ENCODE data around the gene PTPRM.

Gene PTPRM

GRCh38 chr18:7872569-7872968, 305.5 kb downstream of the PTPRM start:
- no peak; the same call in 1 of the 2 replicates for TF ChIP-seq CTCF (conservative IDR thresholded peaks at IDR 0.05; ENCODE audit: low read length)
- TF ChIP-seq EZH2phosphoT487 (IDR thresholded peaks at IDR 0.05; ENCODE audit: borderline replicate concordance): no peak
- Histone ChIP-seq H3F3A (ENCODE audit: low read depth) (no peaks in the 10 kb centered on the region), H4K20me1 (ENCODE audit: insufficient read depth, low read length, poor library complexity, severe bottlenecking) (no peaks in the 10 kb centered on the region), H3K4me3 (ENCODE audit: low read length, poor library complexity, severe bottlenecking) (no peak overlapping the region), H3K36me3 (ENCODE audit: insufficient read depth, low read length) (no peaks in the 10 kb centered on the region), H3K9me3 (ENCODE audit: insufficient read depth, low read depth, low read length) (no peaks in the 10 kb centered on the region), H3K4me1 (ENCODE audit: insufficient read depth, low read length, poor library complexity, severe bottlenecking) (no peaks in the 10 kb centered on the region), H3K4me2 (ENCODE audit: low read depth, low read length, poor library complexity, severe bottlenecking) (no peak overlapping the region), H3K9ac (ENCODE audit: low read depth, low read length, poor library complexity, severe bottlenecking) (no peak overlapping the region), H3K9me2 (replicated peaks; ENCODE audit: low read depth, low read length) (no peaks in the 10 kb centered on the region), H3K27me3 (ENCODE audit: insufficient read depth, low read length, poor library complexity, severe bottlenecking) (no peaks in the 10 kb centered on the region), H2AFZ (ENCODE audit: low read length) (no peak overlapping the region), H3K79me2 (ENCODE audit: insufficient read depth, low read length) (no peaks in the 10 kb centered on the region)

- TF ChIP-seq CTCF (conservative IDR thresholded peaks at IDR 0.05; ENCODE audit: low read length) (no peak), EZH2phosphoT487 (IDR thresholded peaks at IDR 0.05; ENCODE audit: borderline replicate concordance) (no peak)
- Histone ChIP-seq H3K4me1 (ENCODE audit: insufficient read depth, low read length, poor library complexity, severe bottlenecking) (no peaks in the 10 kb centered on the region), H3K9me3 (ENCODE audit: insufficient read depth, low read depth, low read length) (no peaks in the 10 kb centered on the region), H3F3A (ENCODE audit: low read depth) (no peaks in the 10 kb centered on the region), H4K20me1 (ENCODE audit: insufficient read depth, low read length, poor library complexity, severe bottlenecking) (no peaks in the 10 kb centered on the region), H3K79me2 (ENCODE audit: insufficient read depth, low read length) (no peaks in the 10 kb centered on the region), H3K9me2 (replicated peaks; ENCODE audit: low read depth, low read length) (no peaks in the 10 kb centered on the region), H3K4me2 (ENCODE audit: low read depth, low read length, poor library complexity, severe bottlenecking) (no peak overlapping the region), H3K9ac (ENCODE audit: low read depth, low read length, poor library complexity, severe bottlenecking) (no peak overlapping the region), H3K4me3 (ENCODE audit: low read length, poor library complexity, severe bottlenecking) (no peak overlapping the region), H3K36me3 (ENCODE audit: insufficient read depth, low read length) (no peaks in the 10 kb centered on the region), H2AFZ (ENCODE audit: low read length) (no peak overlapping the region), H3K27me3 (ENCODE audit: insufficient read depth, low read length, poor library complexity, severe bottlenecking) (no peaks in the 10 kb centered on the region)
Measured at GRCh38 chr18:7873316-7873715, 306.2 kb downstream of the PTPRM start.

- Histone ChIP-seq H3K9me2 (replicated peaks; ENCODE audit: low read depth, low read length) (no peaks in the 10 kb centered on the region), H3K4me1 (ENCODE audit: insufficient read depth, low read length, poor library complexity, severe bottlenecking) (no peaks in the 10 kb centered on the region), H3K4me3 (ENCODE audit: low read length, poor library complexity, severe bottlenecking) (no peak overlapping the region), H3K9me3 (ENCODE audit: insufficient read depth, low read depth, low read length) (no peaks in the 10 kb centered on the region), H3K4me2 (ENCODE audit: low read depth, low read length, poor library complexity, severe bottlenecking) (no peak overlapping the region), H3F3A (ENCODE audit: low read depth) (no peaks in the 10 kb centered on the region), H3K79me2 (ENCODE audit: insufficient read depth, low read length) (no peaks in the 10 kb centered on the region), H3K36me3 (ENCODE audit: insufficient read depth, low read length) (no peaks in the 10 kb centered on the region), H3K27me3 (ENCODE audit: insufficient read depth, low read length, poor library complexity, severe bottlenecking) (no peaks in the 10 kb centered on the region), H2AFZ (ENCODE audit: low read length) (no peak overlapping the region), H4K20me1 (ENCODE audit: insufficient read depth, low read length, poor library complexity, severe bottlenecking) (no peaks in the 10 kb centered on the region), H3K9ac (ENCODE audit: low read depth, low read length, poor library complexity, severe bottlenecking) (no peak overlapping the region)
- TF ChIP-seq EZH2phosphoT487 (IDR thresholded peaks at IDR 0.05; ENCODE audit: borderline replicate concordance) (no peak), CTCF (conservative IDR thresholded peaks at IDR 0.05; ENCODE audit: low read length) (no peak)
Measured at GRCh38 chr18:7876354-7877104, 309.4 kb downstream of the PTPRM start.

Data from Loucy (cell line).